ENCODE results near the gene TAGLN2. TPM values are rescaled to one million over a fixed set of nuclear protein-coding genes. Genes with fewer than 3 reads are reported as not detected.

TAGLN2 gene
- total RNA-seq, 4 donors from 2014 or later = 242 to 569 (median 258) TPM

DNA sequence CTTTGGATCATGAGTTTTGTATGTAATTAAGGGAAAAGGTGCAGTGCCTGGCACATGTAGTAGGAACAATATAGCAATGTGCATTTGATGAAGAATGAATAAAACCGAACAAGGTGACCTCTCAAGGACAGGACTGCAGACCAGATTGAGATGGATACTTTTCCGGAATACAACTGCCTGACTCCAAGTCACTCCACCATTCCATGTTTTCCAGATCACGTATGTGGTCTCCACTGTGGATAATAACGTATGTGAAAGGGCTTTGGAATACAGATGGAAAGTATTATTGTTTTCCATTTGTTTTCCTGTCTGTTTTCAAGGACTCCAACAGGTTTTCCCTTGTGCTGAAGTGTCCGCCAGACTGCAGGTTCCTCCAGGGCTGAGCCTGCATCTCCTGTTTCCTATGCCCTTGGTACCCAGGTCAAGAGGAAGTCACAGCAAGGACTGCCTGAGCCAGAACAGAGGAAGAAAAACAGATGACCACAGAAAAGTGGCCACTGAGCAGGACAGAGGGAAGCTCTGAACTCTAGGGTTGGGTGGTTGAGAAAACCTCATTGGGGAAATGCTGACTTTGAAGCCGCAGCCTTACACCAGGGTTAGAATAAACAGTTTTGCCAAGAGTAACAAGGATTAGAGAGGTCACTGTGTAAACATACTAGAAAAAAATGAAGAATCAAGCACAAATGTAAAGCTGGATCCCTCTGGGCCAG lies 29.3 kb downstream of the TAGLN2 start:
- ATAC-seq (ENCODE audit: low FRiP score) (no peak), DNase-seq (ENCODE audit: low spot score) (no peak)
- TF ChIP-seq, protein P1, sequence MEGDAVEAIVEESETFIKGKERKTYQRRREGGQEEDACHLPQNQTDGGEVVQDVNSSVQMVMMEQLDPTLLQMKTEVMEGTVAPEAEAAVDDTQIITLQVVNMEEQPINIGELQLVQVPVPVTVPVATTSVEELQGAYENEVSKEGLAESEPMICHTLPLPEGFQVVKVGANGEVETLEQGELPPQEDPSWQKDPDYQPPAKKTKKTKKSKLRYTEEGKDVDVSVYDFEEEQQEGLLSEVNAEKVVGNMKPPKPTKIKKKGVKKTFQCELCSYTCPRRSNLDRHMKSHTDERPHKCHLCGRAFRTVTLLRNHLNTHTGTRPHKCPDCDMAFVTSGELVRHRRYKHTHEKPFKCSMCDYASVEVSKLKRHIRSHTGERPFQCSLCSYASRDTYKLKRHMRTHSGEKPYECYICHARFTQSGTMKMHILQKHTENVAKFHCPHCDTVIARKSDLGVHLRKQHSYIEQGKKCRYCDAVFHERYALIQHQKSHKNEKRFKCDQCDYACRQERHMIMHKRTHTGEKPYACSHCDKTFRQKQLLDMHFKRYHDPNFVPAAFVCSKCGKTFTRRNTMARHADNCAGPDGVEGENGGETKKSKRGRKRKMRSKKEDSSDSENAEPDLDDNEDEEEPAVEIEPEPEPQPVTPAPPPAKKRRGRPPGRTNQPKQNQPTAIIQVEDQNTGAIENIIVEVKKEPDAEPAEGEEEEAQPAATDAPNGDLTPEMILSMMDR (IDR thresholded peaks at IDR 0.05) = no peak

DNA sequence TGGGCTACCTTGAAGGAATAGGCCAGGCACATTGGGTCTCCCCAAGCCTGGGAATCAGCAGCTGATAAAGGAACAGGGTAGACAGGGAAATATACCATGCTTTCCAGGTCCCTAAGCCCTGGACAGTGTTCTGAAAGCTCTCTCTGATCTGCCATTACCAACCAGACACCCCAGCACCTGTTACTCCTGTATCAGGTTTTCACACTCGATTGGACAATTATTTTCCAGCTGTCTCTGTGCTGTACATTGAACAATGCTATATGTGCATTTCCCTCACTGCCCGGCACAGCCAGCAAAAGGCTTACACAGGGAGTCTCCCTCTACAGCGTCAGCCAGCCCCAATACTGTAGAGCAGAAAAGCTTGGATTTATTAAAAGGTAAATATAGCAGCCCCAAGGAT lies 30.0 kb downstream of the TAGLN2 start:
- ATAC-seq (ENCODE audit: low FRiP score) = no peak
- TF ChIP-seq, protein P1 (IDR thresholded peaks at IDR 0.05) = no peak
- no peak for DNase-seq (ENCODE audit: low spot score)

DNA sequence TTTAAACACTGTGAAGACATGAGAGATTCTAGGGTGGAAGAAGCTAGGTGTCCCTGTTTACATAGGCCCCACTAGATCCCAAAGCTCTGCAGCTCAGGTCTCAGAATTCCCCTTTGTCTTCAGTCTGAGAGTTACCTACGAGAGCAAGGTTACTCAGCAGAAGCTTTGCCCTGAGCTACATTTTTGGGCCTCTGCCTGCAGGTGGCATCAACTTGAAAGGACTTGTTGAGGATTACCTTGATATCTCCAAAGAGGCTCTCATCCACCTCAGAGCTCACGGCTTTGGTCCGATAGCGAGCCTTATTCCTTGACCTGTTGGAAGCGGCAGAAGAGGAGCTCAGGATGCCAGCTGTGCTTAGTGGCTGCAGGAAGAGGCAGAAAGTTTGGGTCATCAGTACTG lies 32.4 kb downstream of the TAGLN2 start:
- ATAC-seq (ENCODE audit: low FRiP score) (no peak), DNase-seq (ENCODE audit: low spot score) (no peak)
- TF ChIP-seq, protein P1 (IDR thresholded peaks at IDR 0.05) = no peak

DNA sequence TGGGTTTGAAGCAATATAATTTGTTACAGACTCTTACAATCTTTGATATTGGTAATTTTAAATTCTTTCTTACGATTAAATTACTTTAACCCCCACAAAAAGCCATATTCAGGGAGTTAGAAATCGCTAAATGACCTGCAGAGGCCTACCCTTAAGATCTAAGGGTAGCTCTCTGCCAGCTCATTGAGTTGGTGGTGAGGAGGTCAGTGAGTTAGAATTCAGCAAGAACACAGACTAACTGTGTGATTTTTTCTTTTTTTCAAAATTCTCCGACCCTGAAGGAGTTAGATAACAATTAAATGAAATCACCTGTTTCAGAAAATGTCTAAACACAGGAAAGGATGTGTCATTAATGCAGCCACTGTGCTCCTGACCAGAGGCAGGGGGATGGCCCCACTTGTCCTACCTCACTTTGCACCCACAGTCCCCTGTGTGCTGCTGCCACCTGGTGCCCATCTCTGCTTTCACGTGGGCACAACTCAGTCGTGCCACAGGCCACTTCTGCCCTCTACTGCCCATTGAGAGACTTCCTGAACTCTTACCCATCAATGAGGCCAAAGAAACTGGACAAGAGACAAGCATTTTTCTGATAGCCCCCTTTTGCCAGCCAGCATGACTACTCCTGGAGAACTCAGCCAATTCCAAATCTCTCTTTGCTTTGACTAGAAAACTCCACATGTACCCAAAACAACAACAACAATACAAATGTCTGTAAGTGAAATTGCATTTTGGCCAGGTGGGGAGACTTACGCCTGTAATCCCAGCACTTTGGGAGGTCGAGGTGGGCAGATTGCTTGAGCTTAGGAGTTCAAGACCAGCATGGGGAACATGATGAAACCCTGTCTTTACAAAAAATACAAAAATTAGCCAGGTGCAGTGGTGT lies 33.8 kb downstream of the TAGLN2 start:
- ATAC-seq (ENCODE audit: low FRiP score) = peak; percentile 93
- TF ChIP-seq, protein P1 (IDR thresholded peaks at IDR 0.05) = peak in 2 of 3 donors; percentile 93 to 96
- peak; percentile 66 for DNase-seq (ENCODE audit: low spot score)

DNA sequence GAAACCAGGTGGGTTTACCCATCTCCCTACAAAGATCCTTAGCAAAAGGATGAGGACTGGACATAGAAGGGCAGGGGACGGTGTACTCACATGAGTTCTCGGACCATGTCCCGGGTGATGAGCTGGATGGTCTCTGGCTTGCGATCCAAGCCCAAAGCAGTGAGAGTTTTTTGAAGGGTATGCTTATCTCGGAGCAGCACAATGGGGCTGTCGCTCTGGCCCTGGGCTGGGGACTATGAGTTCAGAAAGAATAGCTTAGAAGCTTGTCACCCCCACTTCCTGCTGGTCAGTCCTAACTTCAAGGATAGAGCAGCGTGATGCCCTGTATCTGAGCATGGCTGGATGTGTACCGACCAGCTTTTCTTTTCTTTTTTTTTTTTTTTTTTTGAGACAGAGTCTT lies 34.9 kb downstream of the TAGLN2 start:
- no peak for DNase-seq (ENCODE audit: low spot score)
- no peak for ATAC-seq (ENCODE audit: low FRiP score)
- TF ChIP-seq, protein P1 (IDR thresholded peaks at IDR 0.05) = no peak

DNA sequence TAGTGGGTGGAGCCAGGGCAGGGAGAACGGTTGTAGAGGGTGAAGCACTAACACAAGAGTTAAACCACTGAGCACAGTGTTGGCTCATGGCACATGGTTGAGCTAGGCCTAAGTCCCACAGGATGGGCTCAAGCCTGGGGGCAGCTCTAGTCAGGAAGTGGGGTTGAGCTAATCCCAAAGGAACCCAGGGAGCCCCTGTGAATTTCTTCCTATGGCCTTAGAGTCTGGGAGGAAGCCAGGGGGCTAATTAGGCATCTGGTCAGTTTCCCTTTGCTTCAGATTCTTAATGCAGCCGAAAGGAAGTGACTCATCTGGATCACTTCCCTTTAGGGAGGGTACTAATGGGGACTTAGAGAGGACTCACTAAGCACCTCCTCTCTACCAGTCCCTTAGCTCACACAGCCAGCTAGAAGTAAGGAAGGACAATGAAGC lies 35.5 kb downstream of the TAGLN2 start:
- TF ChIP-seq, protein P1 (IDR thresholded peaks at IDR 0.05) = no peak
- DNase-seq (ENCODE audit: low spot score) (no peak), ATAC-seq (ENCODE audit: low FRiP score) (peak; percentile 59)
